Ovary (tissue), 3 donors: ENCODE results near the gene HNRNPC.

Experiments
- EP300 ChIP-seq: sonication (generic); formaldehyde crosslinking; IDR thresholded peaks from one replicate; pipeline ENCODE4 v1.6.1; 2017; ENCODE audit warnings: antibody characterized with exemption
- POLR2A ChIP-seq: fragments of 450-650 bp; IDR thresholded peaks from one replicate; pipeline ENCODE4 v1.6.1; 2017; ENCODE audit warnings: antibody characterized with exemption, mild to moderate bottlenecking, moderate library complexity
- TF ChIP-seq, protein P1 (sequence below), 3 donors: fragments of 450-650 bp in 2 of 3; fragments of 200-600 bp in 1 of 3; IDR thresholded peaks; one replicate each; pipeline versions ENCODE4 v1.5.1 to v1.8.0; 2016 to 2022; ENCODE audit warnings: antibody characterized with exemption in 3 of 3, mild to moderate bottlenecking in 1 of 3
- donor health status: DM: no; HTN: no; CAD: no.

DNA sequence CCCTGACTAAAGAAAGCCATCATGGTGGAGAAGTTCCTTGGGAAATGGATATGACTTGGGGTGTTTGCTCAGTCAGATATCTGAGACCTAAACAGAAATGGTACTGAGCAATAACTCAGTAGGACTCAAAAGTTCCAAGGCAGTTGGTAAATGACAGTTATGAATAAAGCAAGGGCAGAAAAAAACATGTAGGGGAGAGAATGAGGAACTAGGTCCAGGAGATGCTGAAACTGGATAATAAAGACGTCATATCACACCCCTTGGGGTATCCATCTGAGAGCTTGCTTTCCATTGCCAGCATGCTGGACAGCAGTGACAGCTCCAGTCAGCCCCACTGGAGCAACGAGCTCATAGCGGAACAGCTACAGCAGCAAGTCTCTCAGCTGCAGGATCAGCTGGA lies 48.2 kb upstream of the HNRNPC start:
- TF ChIP-seq, protein P1, sequence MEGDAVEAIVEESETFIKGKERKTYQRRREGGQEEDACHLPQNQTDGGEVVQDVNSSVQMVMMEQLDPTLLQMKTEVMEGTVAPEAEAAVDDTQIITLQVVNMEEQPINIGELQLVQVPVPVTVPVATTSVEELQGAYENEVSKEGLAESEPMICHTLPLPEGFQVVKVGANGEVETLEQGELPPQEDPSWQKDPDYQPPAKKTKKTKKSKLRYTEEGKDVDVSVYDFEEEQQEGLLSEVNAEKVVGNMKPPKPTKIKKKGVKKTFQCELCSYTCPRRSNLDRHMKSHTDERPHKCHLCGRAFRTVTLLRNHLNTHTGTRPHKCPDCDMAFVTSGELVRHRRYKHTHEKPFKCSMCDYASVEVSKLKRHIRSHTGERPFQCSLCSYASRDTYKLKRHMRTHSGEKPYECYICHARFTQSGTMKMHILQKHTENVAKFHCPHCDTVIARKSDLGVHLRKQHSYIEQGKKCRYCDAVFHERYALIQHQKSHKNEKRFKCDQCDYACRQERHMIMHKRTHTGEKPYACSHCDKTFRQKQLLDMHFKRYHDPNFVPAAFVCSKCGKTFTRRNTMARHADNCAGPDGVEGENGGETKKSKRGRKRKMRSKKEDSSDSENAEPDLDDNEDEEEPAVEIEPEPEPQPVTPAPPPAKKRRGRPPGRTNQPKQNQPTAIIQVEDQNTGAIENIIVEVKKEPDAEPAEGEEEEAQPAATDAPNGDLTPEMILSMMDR (IDR thresholded peaks at IDR 0.05) = no peak
- TF ChIP-seq POLR2A (no peak), EP300 (no peak)
